Ovary (tissue), 9 donors: ENCODE data around the gene ATP5MC2. TPM values are rescaled to one million over a fixed set of nuclear protein-coding genes. Genes with fewer than 3 reads are reported as not detected.

Experiments
- DNase-seq, 5 donors: peaks; one replicate each; pipeline ENCODE4 v3.0.0-alpha.2; 2019 to 2020
- H3K27ac ChIP-seq, 2 donors: fragments of 200-600 bp; one replicate each; pipeline versions ENCODE4 v1.5.1 to v1.8.0; 2019 to 2022
- H3K27me3 ChIP-seq: fragments of 200-600 bp; one replicate; pipeline ENCODE4 v1.8.0; 2022
- H3K36me3 ChIP-seq: fragments of 200-600 bp; sonication (generic); one replicate; pipeline ENCODE4 v1.5.1; 2019
- H3K4me1 ChIP-seq: one replicate; pipeline ENCODE4 v1.8.1; 2013; ENCODE audit warnings: mild to moderate bottlenecking, moderate library complexity; ENCODE audit not compliant: insufficient read depth
- H3K4me3 ChIP-seq: fragments of 200-600 bp; sonication (generic); one replicate; pipeline ENCODE4 v1.5.1; 2017
- H3K9me3 ChIP-seq, 2 donors: fragments of 200-600 bp in 1 of 2; sonication (generic) in 1 of 2; one replicate each; pipeline versions ENCODE4 v1.5.1 to v1.8.1; 2013 to 2019; ENCODE audit warnings: mild to moderate bottlenecking in 1 of 2, moderate library complexity in 1 of 2
- CTCF ChIP-seq, 3 donors: fragments of 450-650 bp in 2 of 3; fragments of 200-600 bp in 1 of 3; IDR thresholded peaks; one replicate each; pipeline versions ENCODE4 v1.5.1 to v1.8.0; 2016 to 2022; ENCODE audit warnings: antibody characterized with exemption in 3 of 3, mild to moderate bottlenecking in 1 of 3
- EP300 ChIP-seq: sonication (generic); formaldehyde crosslinking; IDR thresholded peaks from one replicate; pipeline ENCODE4 v1.6.1; 2017; ENCODE audit warnings: antibody characterized with exemption
- POLR2A ChIP-seq: fragments of 450-650 bp; IDR thresholded peaks from one replicate; pipeline ENCODE4 v1.6.1; 2017; ENCODE audit warnings: antibody characterized with exemption, mild to moderate bottlenecking, moderate library complexity
- WGBS, 3 donors: extraction: QIAGEN DNeasy Blood & Tissue Kit in 1 of 3; methylation state at CpG; one replicate each; pipeline versions ENCODE4 v1.1.5 to v1.1.7; 2013 to 2017; 5-methylcytosine and 5-hydroxymethylcytosine counted together
- intact Hi-C, 4 donors: fragments of 100-400 bp; cut with DNase I; formaldehyde crosslinking; loops; one replicate each; pipeline versions ENCODE4 v1.11.0 to v1.15.1; 2022 to 2023
- polyA plus RNA-seq, 2 donors: library from polyadenylated mRNA; stranded (reverse); fragments of 200-250 nt in 1 of 2; fragments of 350-450 nt in 1 of 2; fragmentation: Illumina TruSeq in 1 of 2; extraction: RNeasy Lipid Tissue Mini Kit (QIAGEN cat#74804) in 1 of 2; gene quantifications; one replicate each; pipeline ENCODE4 v1.2.3, GENCODE V29; 2013 to 2014
- total RNA-seq, 7 donors: library from RNA; depleted of rRNA in 2 of 7; stranded (reverse); fragments of >200 nt in 2 of 7; fragmentation: NEBNext Ultra II Directional in 3 of 7; extraction: Animal tissue kit (Norgen Biotek cat#: 25700) in 3 of 7; gene quantifications; one replicate each; pipeline versions ENCODE4 v1.1.0 to v1.2.4, GENCODE V29; 2016 to 2023
- donor health status: DM: no; HTN: no; CAD: no; lungs with moderate emphysema.
- donor health status: DM: no; HTN: no; CAD: no.
- donor health status: Bipolar disorder and iron deficiency.
- donor health status: DM: yes; HTN: yes; CAD: no.
- donor health status: DM: no; HTN: no; CAD: no.
- donor health status: DM: yes; HTN: yes; CAD: no.

Gene ATP5MC2
- total and polyA plus RNA-seq, 9 donors = 241 to 485 (median 297) TPM

GRCh38 chr12:53664936-53665335 is 10.9 kb downstream of the ATP5MC2 start:
- H3K4me3 ChIP-seq = no peak overlapping the region
- no peak for DNase-seq
- TF ChIP-seq POLR2A (no peak), CTCF (IDR thresholded peaks at IDR 0.05) (no peak)
- no peak overlapping the region for H3K27ac ChIP-seq
- no peaks in the 10 kb centered on the region for H3K27me3 ChIP-seq
- H3K4me1 ChIP-seq = peaks cover 3% of the 10 kb centered on the region
- intact Hi-C loops = no loop called here
- no peaks in the 10 kb centered on the region for H3K9me3 ChIP-seq
- 69 to 73% (median 70%) methylated on average over 7 of the region's 7 CpGs for WGBS, 3 donors
- H3K36me3 ChIP-seq = no peaks in the 10 kb centered on the region

GRCh38 chr12:53664191-53664590 is 11.7 kb downstream of the ATP5MC2 start:
- H3K27ac ChIP-seq = no peak overlapping the region
- no peaks in the 10 kb centered on the region for H3K9me3 ChIP-seq
- no peak for DNase-seq
- TF ChIP-seq EP300 (no peak), POLR2A (no peak), CTCF (IDR thresholded peaks at IDR 0.05) (no peak)
- H3K36me3 ChIP-seq = no peaks in the 10 kb centered on the region
- peaks cover 3% of the 10 kb centered on the region for H3K4me1 ChIP-seq
- H3K4me3 ChIP-seq = no peak overlapping the region
- 77 to 88% (median 86%) methylated on average over 5 of the region's 5 CpGs for WGBS, 3 donors
- H3K27me3 ChIP-seq = no peaks in the 10 kb centered on the region
- intact Hi-C loops = no loop called here

- Histone ChIP-seq H3K27ac (peak overlapping the region; percentile 58 to 77), H3K9me3 (no peaks in the 10 kb centered on the region), H3K4me3 (no peak overlapping the region), H3K36me3 (no peaks in the 10 kb centered on the region), H3K27me3 (no peaks in the 10 kb centered on the region), H3K4me1 (peaks cover 10% of the 10 kb centered on the region)
- intact Hi-C loops = no loop called here
- TF ChIP-seq EP300 = no peak
- TF ChIP-seq CTCF (IDR thresholded peaks at IDR 0.05) = no peak
- TF ChIP-seq POLR2A = no peak
- peak; percentile 55 to 87 (median 66) for DNase-seq
- 10 to 15% (median 15%) methylated on average over 5 of the region's 5 CpGs for WGBS, 3 donors
Observed at GRCh38 chr12:53660041-53660440, 15.8 kb downstream of the ATP5MC2 start.

- H3K4me1 ChIP-seq = peaks cover 10% of the 10 kb centered on the region
- no peak overlapping the region for H3K4me3 ChIP-seq
- H3K9me3 ChIP-seq = no peaks in the 10 kb centered on the region
- no peak for TF ChIP-seq EP300
- TF ChIP-seq POLR2A = no peak
- TF ChIP-seq CTCF (IDR thresholded peaks at IDR 0.05) = no peak
- 1 to 4% (median 4%) methylated on average over 2 of the region's 2 CpGs for WGBS, 3 donors
- peak overlapping the region; percentile 58 to 77 for H3K27ac ChIP-seq
- DNase-seq = no peak
- intact Hi-C loops = no loop called here
- no peaks in the 10 kb centered on the region for H3K27me3 ChIP-seq
- no peaks in the 10 kb centered on the region for H3K36me3 ChIP-seq
Observed at GRCh38 chr12:53659571-53659981, 16.3 kb downstream of the ATP5MC2 start.
